Measurements from ENCODE around the gene ASCL4. TPM values are rescaled to one million over a fixed set of nuclear protein-coding genes. Genes with fewer than 3 reads are reported as not detected.

Gene ASCL4
- total RNA-seq, 5 donors from 2014 or later (not counting 1 experiment from before 2014, with no cell fraction given): not detected

- Histone ChIP-seq H3K9me3 (no peaks in the 10 kb centered on the region), H3K27ac (ENCODE audit: low read length) (no peak overlapping the region), H3K27me3 (replicated peaks in 1 of 2; ENCODE audit: control insufficient read depth in 2 of 2, extremely low read depth in 1 of 2, insufficient read depth in 2 of 2, low read length in 1 of 2) (peaks cover 4 to 19% of the 10 kb centered on the region in 2 experiments), H3K4me1 (ENCODE audit: control insufficient read depth in 1 of 2, extremely low read depth in 1 of 2, insufficient read depth in 2 of 2, low read length in 2 of 2) (no peaks in the 10 kb centered on the region), H3K4me3 (ENCODE audit: control insufficient read depth in 1 of 2, extremely low read depth in 1 of 2, low read length in 1 of 2) (no peak overlapping the region), H3K36me3 (ENCODE audit: control insufficient read depth in 2 of 2, extremely low read depth in 1 of 2, insufficient read depth in 1 of 2, low read length in 1 of 2) (no peaks in the 10 kb centered on the region)
- 40% methylated on average over 1 of the region's 2 CpGs for WGBS (ENCODE audit: insufficient coverage)
- ChIA-PET CTCF (interaction anchor here in 1 of 2 donors (0.5 kb wide), 1 partner anchor 1522 kb away, joined by 4 read pairs; no protein-coding TSS in a partner anchor), POLR2A (no interaction called here)
- Mint-ChIP-seq H3K9me3 (no peaks in the 10 kb centered on the region), H3K27me3 (peaks cover 34 to 36% of the 10 kb centered on the region in 2 donors), H3K36me3 (no peaks in the 10 kb centered on the region), H3K4me1 (no peaks in the 10 kb centered on the region), H3K27ac (no peak overlapping the region), H3K4me3 (no peak overlapping the region)
- ATAC-seq (replicated peaks in 1 of 4) (no peak), DNase-seq (no peak)
Observed at GRCh38 chr12:107782067-107782466, 7.6 kb downstream of the ASCL4 start.

GRCh38 chr12:107783406-107784376 is 9.2 kb downstream of the ASCL4 start:
- no peak overlapping the region for H3K4me3 Mint-ChIP-seq
- 53% methylated on average over 3 of the region's 6 CpGs for WGBS (ENCODE audit: insufficient coverage)
- no peaks in the 10 kb centered on the region for H3K4me1 Mint-ChIP-seq
- no peak for ATAC-seq (replicated peaks in 1 of 4)
- Histone ChIP-seq H3K4me3 (ENCODE audit: control insufficient read depth in 1 of 2, extremely low read depth in 1 of 2, low read length in 1 of 2) (no peak overlapping the region), H3K27ac (ENCODE audit: low read length) (no peak overlapping the region), H3K4me1 (ENCODE audit: control insufficient read depth in 1 of 2, extremely low read depth in 1 of 2, insufficient read depth in 2 of 2, low read length in 2 of 2) (no peaks in the 10 kb centered on the region), H3K27me3 (replicated peaks in 1 of 2; ENCODE audit: control insufficient read depth in 2 of 2, extremely low read depth in 1 of 2, insufficient read depth in 2 of 2, low read length in 1 of 2) (peaks cover 0 to 9% of the 10 kb centered on the region in 2 experiments), H3K9me3 (no peaks in the 10 kb centered on the region), H3K36me3 (ENCODE audit: control insufficient read depth in 2 of 2, extremely low read depth in 1 of 2, insufficient read depth in 1 of 2, low read length in 1 of 2) (no peaks in the 10 kb centered on the region)
- DNase-seq: no peak
- no peak overlapping the region for H3K27ac Mint-ChIP-seq
- POLR2A ChIA-PET: no interaction called here
- no peaks in the 10 kb centered on the region for H3K9me3 Mint-ChIP-seq
- CTCF ChIA-PET: no interaction called here
- H3K36me3 Mint-ChIP-seq: no peaks in the 10 kb centered on the region
- peaks cover 23 to 27% of the 10 kb centered on the region in 2 donors for H3K27me3 Mint-ChIP-seq

- Mint-ChIP-seq H3K4me3 (no peak overlapping the region), H3K36me3 (no peaks in the 10 kb centered on the region), H3K9me3 (peaks cover 0 to 10% (median 8%) of the 10 kb centered on the region in 3 donors), H3K4me1 (no peaks in the 10 kb centered on the region), H3K27ac (no peak overlapping the region), H3K27me3 (peaks cover 9 to 14% of the 10 kb centered on the region in 2 donors)
- no peaks in the 10 kb centered on the region for H3K9me3 ChIP-seq
- H3K27me3 ChIP-seq (replicated peaks in 1 of 2; ENCODE audit: control insufficient read depth in 2 of 2, extremely low read depth in 1 of 2, insufficient read depth in 2 of 2, low read length in 1 of 2): peaks cover 0 to 10% of the 10 kb centered on the region in 2 experiments
- ATAC-seq (replicated peaks in 1 of 4) (no peak), DNase-seq (no peak)
- CTCF ChIA-PET: no interaction called here
- no peaks in the 10 kb centered on the region for H3K36me3 ChIP-seq (ENCODE audit: control insufficient read depth in 2 of 2, extremely low read depth in 1 of 2, insufficient read depth in 1 of 2, low read length in 1 of 2)
- H3K4me3 ChIP-seq (ENCODE audit: control insufficient read depth in 1 of 2, extremely low read depth in 1 of 2, low read length in 1 of 2): no peak overlapping the region
- POLR2A ChIA-PET: no interaction called here
- H3K4me1 ChIP-seq (ENCODE audit: control insufficient read depth in 1 of 2, extremely low read depth in 1 of 2, insufficient read depth in 2 of 2, low read length in 2 of 2): no peaks in the 10 kb centered on the region
- WGBS (ENCODE audit: insufficient coverage): 90% methylated on average over 2 of the region's 2 CpGs
- H3K27ac ChIP-seq (ENCODE audit: low read length): no peak overlapping the region
Observed at GRCh38 chr12:107788281-107788680, 13.8 kb downstream of the ASCL4 start.

- Mint-ChIP-seq H3K27me3 (peaks cover 9 to 15% of the 10 kb centered on the region in 2 donors), H3K4me3 (no peak overlapping the region), H3K4me1 (no peaks in the 10 kb centered on the region), H3K9me3 (peaks cover 0 to 10% (median 8%) of the 10 kb centered on the region in 3 donors), H3K27ac (no peak overlapping the region), H3K36me3 (no peaks in the 10 kb centered on the region)
- ATAC-seq (replicated peaks in 1 of 4): no peak
- Histone ChIP-seq H3K36me3 (ENCODE audit: control insufficient read depth in 2 of 2, extremely low read depth in 1 of 2, insufficient read depth in 1 of 2, low read length in 1 of 2) (no peaks in the 10 kb centered on the region), H3K4me3 (ENCODE audit: control insufficient read depth in 1 of 2, extremely low read depth in 1 of 2, low read length in 1 of 2) (no peak overlapping the region), H3K9me3 (no peaks in the 10 kb centered on the region), H3K27ac (ENCODE audit: low read length) (no peak overlapping the region), H3K4me1 (ENCODE audit: control insufficient read depth in 1 of 2, extremely low read depth in 1 of 2, insufficient read depth in 2 of 2, low read length in 2 of 2) (no peaks in the 10 kb centered on the region), H3K27me3 (replicated peaks in 1 of 2; ENCODE audit: control insufficient read depth in 2 of 2, extremely low read depth in 1 of 2, insufficient read depth in 2 of 2, low read length in 1 of 2) (peaks cover 0 to 7% of the 10 kb centered on the region in 2 experiments)
- POLR2A ChIA-PET: no interaction called here
- CTCF ChIA-PET: no interaction called here
- 76% methylated on average over 13 of the region's 17 CpGs for WGBS (ENCODE audit: insufficient coverage)
- DNase-seq: no peak
Observed at GRCh38 chr12:107788690-107789458, 14.4 kb downstream of the ASCL4 start.

GRCh38 chr12:107791465-107792089 is 17.1 kb downstream of the ASCL4 start:
- H3K27me3 Mint-ChIP-seq: peaks cover 32 to 40% of the 10 kb centered on the region in 2 donors
- peaks cover 0 to 10% (median 8%) of the 10 kb centered on the region in 3 donors for H3K9me3 Mint-ChIP-seq
- Histone ChIP-seq H3K9me3 (no peaks in the 10 kb centered on the region), H3K36me3 (ENCODE audit: control insufficient read depth in 2 of 2, extremely low read depth in 1 of 2, insufficient read depth in 1 of 2, low read length in 1 of 2) (no peaks in the 10 kb centered on the region), H3K4me1 (ENCODE audit: control insufficient read depth in 1 of 2, extremely low read depth in 1 of 2, insufficient read depth in 2 of 2, low read length in 2 of 2) (no peaks in the 10 kb centered on the region), H3K4me3 (ENCODE audit: control insufficient read depth in 1 of 2, extremely low read depth in 1 of 2, low read length in 1 of 2) (no peak overlapping the region), H3K27me3 (replicated peaks in 1 of 2; ENCODE audit: control insufficient read depth in 2 of 2, extremely low read depth in 1 of 2, insufficient read depth in 2 of 2, low read length in 1 of 2) (peaks cover 0 to 7% of the 10 kb centered on the region in 2 experiments), H3K27ac (ENCODE audit: low read length) (no peak overlapping the region)
- DNase-seq (no peak), ATAC-seq (replicated peaks in 1 of 4) (no peak)
- no peak overlapping the region for H3K27ac Mint-ChIP-seq
- no peaks in the 10 kb centered on the region for H3K4me1 Mint-ChIP-seq
- ChIA-PET POLR2A (no interaction called here), CTCF (no interaction called here)
- no peak overlapping the region for H3K4me3 Mint-ChIP-seq
- H3K36me3 Mint-ChIP-seq: no peaks in the 10 kb centered on the region
- WGBS (ENCODE audit: insufficient coverage): no CpG with 5 or more reads among the region's 1 CpG

- H3K36me3 Mint-ChIP-seq: no peaks in the 10 kb centered on the region
Observed at GRCh38 chr12:107794451-107794850, 19.9 kb downstream of the ASCL4 start.

More at GRCh38 chr12:107794451-107794850, 19.9 kb downstream of the ASCL4 start:
- H3K27ac ChIP-seq (ENCODE audit: low read length): no peak overlapping the region
- 80% methylated on average over 1 of the region's 3 CpGs for WGBS (ENCODE audit: insufficient coverage)
- DNase-seq (no peak), ATAC-seq (replicated peaks in 1 of 4) (no peak)
- peaks cover 0 to 10% (median 8%) of the 10 kb centered on the region in 3 donors for H3K9me3 Mint-ChIP-seq
- no peak overlapping the region for H3K4me3 ChIP-seq (ENCODE audit: control insufficient read depth in 1 of 2, extremely low read depth in 1 of 2, low read length in 1 of 2)
- H3K4me1 Mint-ChIP-seq: no peaks in the 10 kb centered on the region
- H3K4me1 ChIP-seq (ENCODE audit: control insufficient read depth in 1 of 2, extremely low read depth in 1 of 2, insufficient read depth in 2 of 2, low read length in 2 of 2): no peaks in the 10 kb centered on the region
- no peak overlapping the region for H3K4me3 Mint-ChIP-seq
- peaks cover 36 to 45% of the 10 kb centered on the region in 2 donors for H3K27me3 Mint-ChIP-seq
- H3K9me3 ChIP-seq: no peaks in the 10 kb centered on the region
- POLR2A ChIA-PET: no interaction called here
- H3K27ac Mint-ChIP-seq: no peak overlapping the region
- H3K27me3 ChIP-seq (replicated peaks in 1 of 2; ENCODE audit: control insufficient read depth in 2 of 2, extremely low read depth in 1 of 2, insufficient read depth in 2 of 2, low read length in 1 of 2): peaks cover 2 to 7% of the 10 kb centered on the region in 2 experiments
- no peaks in the 10 kb centered on the region for H3K36me3 ChIP-seq (ENCODE audit: control insufficient read depth in 2 of 2, extremely low read depth in 1 of 2, insufficient read depth in 1 of 2, low read length in 1 of 2)
- CTCF ChIA-PET: no interaction called here
